ENCODE results near the gene SLC5A2. TPM values are rescaled to one million over a fixed set of nuclear protein-coding genes. Genes with fewer than 3 reads are reported as not detected.
A peak's percentile ranks its signal among the peaks of the same experiment; 100 is the strongest.
"Not testable (repeated sequence)": the region's sequence is repeated elsewhere in the genome, so short reads cannot be mapped to it uniquely, and the experiment has no call there.

Gene SLC5A2
- 1 to 10 TPM in 2 of 3 donors, under 1 TPM in 1; 0.90 to 4.4 (median 3.4) TPM for polyA plus RNA-seq

DNA sequence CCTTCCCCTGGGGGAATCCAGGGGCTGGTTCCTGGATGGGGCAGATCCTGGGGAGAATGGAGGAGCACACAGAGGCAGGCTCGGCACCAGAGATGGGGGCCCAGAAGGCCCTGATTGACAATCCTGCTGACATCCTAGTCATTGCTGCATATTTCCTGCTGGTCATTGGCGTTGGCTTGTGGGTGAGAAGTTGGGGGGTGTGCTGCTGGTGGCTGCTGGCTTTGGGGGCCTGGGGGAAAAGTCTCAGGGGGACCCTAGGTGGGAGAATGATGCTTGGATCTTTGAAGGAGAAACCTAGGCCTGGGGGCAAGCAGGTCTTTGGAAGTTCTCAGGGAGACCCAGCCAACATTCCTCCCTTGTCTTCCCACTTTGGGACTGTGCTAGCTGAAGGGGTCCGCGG is at the start of gene SLC5A2:
Gene SLC5A2, plus strand, starts transcription at position 43 of the 400 bp plus-strand sequence. Its CDS starts 14 bp downstream, at position 57.
- no peak within 1 kb of the TSS for H3K27ac ChIP-seq (ENCODE audit: low read depth, low read length)
- 85 to 94% (median 90%) methylated on average over 4 of the region's 4 CpGs for WGBS, 3 donors

DNA sequence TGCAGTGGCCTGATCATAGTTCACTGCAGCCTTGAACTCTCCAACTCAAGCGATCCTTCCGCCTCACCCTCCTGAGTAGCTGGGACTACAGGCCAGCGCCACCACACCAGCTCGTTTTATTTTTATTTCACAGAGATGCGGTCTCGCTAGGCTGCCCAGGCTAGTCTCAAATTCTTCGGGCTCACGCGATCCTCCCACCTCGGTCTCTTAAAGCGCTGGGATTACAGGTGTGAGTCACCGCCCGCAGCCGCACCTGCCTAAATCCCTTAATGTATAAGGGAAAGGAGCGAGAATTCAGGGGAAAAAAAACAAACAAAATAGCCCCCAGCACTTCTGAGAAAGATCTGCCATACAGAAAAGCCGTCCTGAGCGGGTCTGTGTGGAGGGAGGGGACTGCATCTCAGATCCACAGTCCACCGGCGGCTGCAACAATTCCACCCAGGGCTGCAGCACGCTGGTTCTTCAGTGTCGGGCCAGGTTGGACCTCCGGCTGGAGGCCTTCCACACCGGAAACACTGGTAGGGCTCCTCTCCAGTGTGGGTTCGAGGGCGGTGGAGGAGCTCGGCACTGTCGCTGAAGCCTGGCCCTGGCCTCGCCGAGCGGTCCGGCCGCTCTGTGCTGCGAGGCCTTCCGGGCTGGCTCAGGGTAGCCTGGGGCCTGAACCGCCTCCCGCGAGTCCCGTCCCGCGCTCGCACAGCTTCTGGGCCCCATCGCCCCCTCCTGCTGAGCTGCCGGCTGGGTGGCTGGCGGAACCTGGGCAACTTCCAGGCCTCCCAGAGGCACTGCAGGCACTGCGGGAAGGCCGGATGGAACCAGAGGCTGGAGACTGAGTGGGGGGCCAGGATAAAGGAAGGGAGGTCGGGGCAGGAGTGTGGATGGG is 47.3 kb upstream of the SLC5A2 start:
- 95% methylated on average over 46 to 47 of the region's 47 CpGs for WGBS, 3 donors
- H3K27ac ChIP-seq (ENCODE audit: low read depth, low read length) = no peak overlapping the region

DNA sequence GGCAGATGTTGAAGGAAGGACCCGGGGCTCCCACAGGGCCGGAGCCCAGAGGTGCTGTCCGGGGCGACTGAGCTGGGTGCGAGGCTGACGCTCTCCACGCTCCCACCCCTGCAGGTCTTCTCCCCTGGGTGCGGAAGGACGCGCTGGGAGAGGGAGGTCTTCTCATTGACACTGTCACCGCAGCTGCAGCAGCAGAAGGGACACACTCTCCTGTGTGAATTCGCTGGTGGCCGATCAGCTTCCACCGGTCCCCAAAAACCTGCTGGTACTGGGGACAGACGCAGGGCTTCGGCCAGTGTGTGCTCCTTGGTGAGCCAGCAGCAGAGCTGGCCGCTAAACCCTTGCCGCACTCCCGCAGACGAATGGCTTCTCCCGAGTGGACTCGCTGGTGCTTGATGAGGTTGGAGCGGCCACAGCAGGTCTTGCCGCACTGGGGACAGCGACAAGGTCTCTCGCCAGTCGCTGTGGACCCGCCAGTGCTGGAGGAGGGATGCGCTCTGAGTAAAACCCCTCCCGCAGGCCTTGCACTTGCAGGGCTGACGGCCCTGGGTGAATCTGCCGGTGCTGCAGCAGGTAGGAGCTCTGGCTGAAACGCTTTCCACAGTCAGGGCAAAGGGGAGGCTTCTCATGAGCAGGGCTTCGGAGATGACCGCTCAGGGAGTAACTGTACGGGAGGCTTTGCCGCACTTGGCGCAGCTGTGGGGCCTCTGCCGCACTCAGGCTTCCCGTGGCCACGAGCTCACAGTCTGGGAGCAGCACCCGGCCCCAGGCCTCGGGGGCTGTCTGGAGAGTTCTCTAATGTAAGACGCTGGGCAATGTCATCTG is 46.5 kb upstream of the SLC5A2 start:
- no peak overlapping the region for H3K27ac ChIP-seq (ENCODE audit: low read depth, low read length)
- 94% methylated on average over 38 to 44 of the region's 44 CpGs for WGBS, 3 donors

DNA sequence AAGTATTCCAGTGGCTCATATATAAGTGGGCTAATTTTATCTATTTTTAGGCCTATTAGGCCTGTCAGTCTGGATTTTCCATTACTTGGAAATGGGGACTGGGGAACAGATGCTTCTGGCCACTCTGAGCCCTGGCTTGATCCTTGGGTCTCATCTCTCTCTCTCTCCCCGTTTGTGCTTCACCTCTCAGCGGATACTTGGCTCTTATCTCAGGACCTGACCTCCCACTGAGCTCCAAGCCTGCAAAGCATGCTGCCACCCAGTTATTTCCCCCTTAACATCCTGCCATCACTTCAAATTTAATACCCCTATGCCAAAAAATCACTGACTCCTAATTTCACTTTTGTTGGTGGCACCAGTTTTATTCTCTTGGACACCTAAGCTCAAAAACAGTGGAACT is 44.5 kb upstream of the SLC5A2 start:
- H3K27ac ChIP-seq (ENCODE audit: low read depth, low read length) = no peak overlapping the region
- WGBS, 3 donors = 60 to 82% (median 79%) methylated on average over 2 of the region's 2 CpGs

DNA sequence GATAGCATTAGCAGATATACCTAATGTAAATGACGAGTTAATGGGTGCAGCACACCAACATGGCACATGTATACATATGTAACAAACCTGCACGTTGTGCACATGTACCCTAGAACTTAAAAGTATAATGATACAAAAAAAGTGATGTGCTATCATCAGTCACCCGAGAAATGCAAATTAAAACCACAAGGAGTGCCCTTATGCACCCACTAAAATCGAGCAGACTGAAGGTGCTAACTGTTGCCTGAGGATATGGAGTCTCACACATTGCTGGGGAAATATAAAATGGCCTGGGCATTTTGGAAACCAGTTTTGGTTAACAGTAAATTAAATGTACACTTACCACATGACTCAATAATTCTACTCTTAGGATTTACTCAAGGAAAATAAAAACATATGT is 43.9 kb upstream of the SLC5A2 start:
- not testable (repeated sequence) for H3K27ac ChIP-seq (ENCODE audit: low read depth, low read length)
- WGBS, 3 donors = 55 to 61% (median 55%) methylated on average over 3 of the region's 4 CpGs

DNA sequence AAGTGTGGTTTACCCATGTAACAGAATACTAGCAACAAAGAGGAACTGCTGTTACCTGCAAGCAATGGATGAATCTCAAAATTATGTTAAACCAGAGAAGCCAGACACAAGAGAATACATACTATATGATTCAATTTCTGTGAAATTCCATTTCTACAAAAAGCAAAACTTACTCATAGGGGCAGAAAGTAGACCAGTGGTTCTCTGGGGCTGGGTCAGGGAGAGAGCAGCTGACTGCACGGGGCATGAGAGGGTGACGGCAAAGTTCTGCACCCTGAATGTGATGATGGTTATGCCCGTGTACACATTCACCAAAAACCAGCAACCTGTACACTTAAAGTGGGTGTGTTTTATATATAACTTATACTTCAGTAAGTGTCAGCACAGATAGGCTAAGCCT is 43.4 kb upstream of the SLC5A2 start:
- no peak overlapping the region for H3K27ac ChIP-seq (ENCODE audit: low read depth, low read length)
- WGBS, 3 donors = 84 to 87% (median 86%) methylated on average over 3 of the region's 3 CpGs

DNA sequence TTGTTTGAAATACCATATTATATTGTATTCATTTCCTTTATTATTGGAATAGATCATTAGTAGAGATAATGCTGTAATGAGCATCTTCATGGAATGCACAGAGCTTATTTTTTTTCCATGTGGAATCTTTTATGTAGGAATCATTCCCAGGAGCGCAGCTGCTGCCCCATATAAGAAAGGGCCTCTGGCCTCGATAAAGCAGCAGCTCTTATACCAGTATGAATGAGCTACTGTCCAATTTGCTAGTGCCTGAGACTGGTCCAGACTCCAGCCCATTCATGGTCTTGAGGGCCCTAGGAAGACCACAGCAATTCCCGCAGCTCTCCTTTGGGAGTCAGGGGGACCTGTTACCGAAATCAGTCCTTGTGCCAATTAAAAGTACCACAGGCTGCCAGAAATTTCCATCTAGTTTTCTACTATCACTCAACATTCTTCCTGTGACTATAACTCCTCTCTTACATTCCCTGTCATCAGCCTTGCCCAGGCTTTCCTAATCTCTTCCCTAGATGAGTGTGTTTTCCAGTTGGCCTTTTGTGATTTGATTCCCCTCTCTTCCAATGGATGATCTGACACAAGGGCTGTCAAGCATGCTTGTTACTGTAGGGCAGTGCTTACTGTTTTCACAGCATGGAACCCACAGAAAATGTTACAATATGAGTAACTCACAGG is 42.3 kb upstream of the SLC5A2 start:
- WGBS, 3 donors = 67 to 81% (median 71%) methylated on average over 4 of the region's 4 CpGs
- H3K27ac ChIP-seq (ENCODE audit: low read depth, low read length) = no peak overlapping the region

DNA sequence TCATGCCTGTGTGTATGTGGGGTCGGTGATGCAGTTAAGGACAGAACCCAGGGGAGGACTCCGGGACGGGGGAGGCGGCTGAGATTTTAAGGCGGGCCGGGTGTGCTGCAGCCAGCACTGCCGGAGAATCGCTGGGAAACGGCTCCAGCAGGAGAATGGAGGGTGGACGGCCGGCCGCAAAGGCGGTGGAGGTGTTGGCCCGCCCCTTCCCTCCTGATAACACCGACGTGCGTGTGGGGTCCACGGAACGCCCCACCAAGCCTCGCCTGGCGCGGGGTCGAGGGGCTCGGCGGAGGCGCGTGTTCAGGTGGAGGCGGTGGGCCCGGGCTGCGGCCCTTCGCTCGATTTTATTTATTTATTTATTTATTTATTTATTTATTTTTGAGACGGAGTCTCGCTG is 41.0 kb upstream of the SLC5A2 start:
- 42 to 55% (median 54%) methylated on average over 34 of the region's 34 CpGs for whole genome bisulfite sequencing, 3 donors
- no peak overlapping the region for H3K27ac ChIP-seq (ENCODE audit: low read depth, low read length)

DNA sequence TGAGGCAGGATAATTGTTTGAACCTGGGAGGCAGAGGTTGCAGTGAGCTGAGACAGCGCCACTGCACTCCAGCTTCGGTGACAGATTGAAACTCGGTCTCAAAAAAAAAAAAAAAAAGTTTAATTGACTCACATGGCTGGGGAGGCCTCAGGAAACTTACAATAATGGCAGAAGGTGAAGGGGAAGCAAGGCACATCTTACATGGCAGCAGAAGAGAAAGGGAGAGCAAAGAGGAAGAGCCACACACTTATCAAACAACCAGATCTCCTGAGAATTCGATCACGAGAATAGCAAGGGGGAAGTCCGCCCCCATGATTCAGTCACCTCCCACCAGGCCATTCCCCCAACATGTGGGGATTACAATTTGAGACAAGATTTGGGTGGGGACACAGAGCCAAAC is 37.0 kb upstream of the SLC5A2 start:
- H3K27ac ChIP-seq (ENCODE audit: low read depth, low read length) = not testable (repeated sequence)
- WGBS, 3 donors = 72 to 83% (median 72%) methylated on average over 6 of the region's 6 CpGs

DNA sequence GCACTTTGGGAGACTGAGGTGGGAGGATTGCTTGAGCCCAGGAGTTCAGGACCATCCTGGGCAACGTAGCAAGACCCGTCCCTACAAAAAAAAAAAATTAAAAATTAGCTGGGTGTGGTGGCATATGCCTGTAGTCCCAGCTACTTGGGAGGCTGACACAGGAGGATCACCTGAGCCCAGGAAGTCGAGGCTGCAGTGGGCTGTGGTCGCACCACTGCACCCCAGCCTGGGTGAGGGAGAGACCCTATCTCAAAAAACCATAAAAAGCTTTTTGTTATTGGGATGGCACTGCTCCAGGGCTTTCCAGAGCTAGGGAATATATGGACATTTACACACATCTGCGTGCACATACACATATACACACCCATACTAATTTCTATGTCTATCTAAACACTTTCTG is 31.7 kb upstream of the SLC5A2 start:
- 85 to 89% (median 86%) methylated on average over 5 of the region's 5 CpGs for WGBS, 3 donors
- no peak overlapping the region for H3K27ac ChIP-seq (ENCODE audit: low read depth, low read length)

DNA sequence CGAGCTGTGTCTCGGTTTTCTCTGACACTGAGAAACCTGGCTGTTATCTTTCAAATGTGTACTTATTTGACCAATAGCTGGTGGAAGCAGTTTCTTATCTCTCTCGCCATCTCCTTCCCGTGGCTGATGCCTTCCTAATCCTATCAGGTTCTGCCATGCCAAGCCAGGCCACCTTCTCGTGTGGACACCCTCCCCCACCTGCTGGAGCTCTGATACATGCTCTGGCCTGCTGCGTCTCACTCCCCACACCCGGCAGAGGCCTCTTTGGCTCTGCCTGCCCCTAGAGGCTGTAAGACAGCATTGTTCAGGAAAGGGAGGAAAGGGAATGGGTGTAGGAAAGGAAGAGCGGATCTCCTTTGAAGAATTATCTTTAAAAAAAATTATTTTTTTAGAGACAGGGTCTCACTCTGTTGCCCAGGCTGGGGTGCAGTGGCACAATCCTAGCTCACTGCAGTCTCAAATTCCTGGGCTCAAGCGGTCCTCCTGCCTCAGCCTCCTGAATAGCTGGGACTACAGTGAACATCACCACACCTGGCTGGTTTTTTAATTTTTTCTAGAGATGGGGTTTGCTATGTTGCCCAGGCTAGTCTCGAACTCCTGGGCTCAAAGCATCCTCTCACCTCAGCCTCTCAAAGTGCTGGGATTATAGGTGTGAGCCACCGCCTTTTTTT is 31.1 kb upstream of the SLC5A2 start:
- 42 to 55% (median 48%) methylated on average over 11 of the region's 11 CpGs for WGBS, 3 donors
- no peak overlapping the region for H3K27ac ChIP-seq (ENCODE audit: low read depth, low read length)

DNA sequence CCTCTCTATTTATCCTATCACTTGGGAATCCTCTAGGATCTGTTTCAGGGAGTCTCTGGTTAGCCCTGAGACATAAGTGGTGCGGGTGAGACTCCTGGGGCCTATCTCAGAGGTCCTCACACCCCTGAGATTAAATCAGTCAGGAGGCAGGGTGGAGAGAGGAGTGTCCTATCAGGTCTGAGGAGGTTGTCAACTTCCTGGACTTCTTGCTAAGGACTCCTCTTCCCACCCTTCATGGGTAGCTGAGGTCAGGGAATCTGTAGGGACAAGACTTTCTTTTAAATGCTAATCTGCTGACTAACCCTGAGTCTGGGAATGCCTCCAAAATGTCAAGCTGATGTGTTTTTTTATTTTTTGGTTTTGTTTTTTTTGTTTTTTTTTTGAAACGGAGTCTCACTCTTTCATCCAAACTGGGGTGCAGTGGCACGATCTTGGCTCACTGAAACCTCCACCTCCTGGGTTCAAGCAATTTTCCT is 30.3 kb upstream of the SLC5A2 start:
- WGBS, 3 donors = 41 to 54% (median 53%) methylated on average over 3 of the region's 3 CpGs
- no peak overlapping the region for H3K27ac ChIP-seq (ENCODE audit: low read depth, low read length)

DNA sequence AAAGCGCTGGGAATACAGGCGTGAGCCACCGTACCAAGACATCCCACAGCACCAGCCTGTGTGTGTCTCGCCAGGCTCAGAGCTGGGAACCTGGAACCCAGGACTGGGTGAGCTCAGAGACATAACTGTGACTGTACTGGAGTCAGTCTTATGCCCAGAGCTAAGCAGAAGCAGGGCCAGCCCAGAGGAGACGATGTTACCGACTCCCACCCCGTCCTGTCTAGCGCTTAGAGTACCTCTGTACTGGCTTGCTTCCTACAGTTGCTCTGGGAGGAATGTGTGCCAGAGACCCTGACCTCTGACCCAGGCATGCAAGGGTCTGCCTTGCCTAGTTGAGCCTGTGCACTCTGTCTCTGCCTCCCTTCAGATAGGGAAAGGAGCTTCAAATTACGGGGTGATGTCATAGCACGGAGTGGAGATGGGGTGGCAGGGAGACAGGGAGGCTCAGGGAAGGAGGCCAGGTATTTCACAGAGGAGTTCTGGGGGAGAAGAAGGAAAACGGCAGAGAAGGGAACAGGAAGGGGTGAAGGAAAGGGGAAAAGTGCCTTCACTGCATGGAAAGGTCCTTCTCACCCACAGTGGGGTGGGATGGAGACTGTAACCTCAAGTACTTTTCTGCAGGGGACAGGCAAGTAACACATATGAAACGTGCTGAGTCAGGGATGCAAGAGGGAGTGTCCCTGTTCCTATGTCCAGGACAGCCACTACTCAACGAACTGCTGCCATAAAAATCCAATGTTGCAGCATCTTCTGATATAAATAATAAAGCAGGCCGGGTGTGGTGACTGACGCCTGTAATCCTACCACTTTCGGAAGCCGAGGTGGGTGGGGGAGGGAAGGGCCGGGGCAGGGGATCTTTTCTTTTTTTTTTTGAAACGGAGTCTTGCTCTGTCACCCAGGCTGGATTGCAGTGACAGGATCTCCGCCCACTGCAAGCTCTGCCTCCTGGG is 29.4 kb upstream of the SLC5A2 start:
- H3K27ac ChIP-seq (ENCODE audit: low read depth, low read length) = no peak overlapping the region
- 44 to 57% (median 45%) methylated on average over 19 to 20 of the region's 20 CpGs for WGBS, 3 donors

DNA sequence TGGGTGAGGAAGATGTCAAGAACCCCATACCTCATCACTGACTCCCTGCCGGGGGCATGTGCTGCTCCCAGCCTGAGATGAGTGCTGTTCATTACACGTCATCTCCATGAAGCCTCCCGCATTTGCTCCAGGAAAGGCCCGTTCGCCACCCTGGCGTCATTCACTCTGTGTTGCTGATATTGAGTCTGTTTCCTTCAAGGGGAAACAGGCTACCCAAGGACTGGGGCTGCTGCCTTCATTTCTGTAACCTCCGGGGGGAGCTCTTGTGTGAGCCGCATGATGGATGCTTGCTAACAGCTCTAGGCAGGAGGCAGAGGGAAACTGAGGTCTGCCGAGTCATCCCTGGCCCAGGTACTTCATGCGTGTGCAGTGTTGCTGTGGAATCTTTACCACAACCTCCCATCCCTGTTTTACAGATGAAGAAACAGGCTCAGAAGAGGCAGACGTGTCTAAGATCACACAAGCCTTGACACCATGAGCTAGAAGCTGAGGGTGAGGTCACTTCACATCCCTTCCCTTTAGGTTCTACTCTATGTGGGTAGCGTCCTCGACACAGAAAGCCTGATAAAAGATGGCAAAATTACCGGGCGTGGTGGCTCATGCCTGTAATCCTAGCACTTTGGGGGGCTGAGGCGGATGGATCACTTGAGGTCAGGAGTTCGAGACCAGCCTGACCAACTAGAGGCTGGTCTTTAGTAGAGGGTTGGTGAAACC is 27.2 kb upstream of the SLC5A2 start:
- no peak overlapping the region for H3K27ac ChIP-seq (ENCODE audit: low read depth, low read length)
- WGBS, 3 donors = 63 to 71% (median 66%) methylated on average over 17 of the region's 17 CpGs

DNA sequence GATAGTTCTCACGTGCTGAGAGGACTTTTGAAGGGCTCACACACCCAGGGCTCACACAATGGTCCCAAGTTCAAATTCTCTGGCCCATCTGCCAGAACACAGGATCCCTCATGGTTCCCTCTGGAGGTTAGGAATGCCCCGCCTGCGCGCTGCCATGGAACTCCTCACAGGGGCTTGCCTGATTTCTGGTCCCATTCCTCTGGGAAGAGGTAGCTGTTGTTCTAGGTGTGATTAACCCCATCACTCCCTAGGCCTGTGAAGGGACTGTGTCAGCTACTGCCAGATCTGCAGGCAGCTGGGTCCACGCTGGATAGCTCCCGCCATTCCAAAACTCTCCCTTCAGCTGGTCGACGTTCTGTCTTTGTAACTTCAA is 25.9 kb upstream of the SLC5A2 start:
- WGBS, 3 donors = 71 to 83% (median 79%) methylated on average over 8 of the region's 8 CpGs
- H3K27ac ChIP-seq (ENCODE audit: low read depth, low read length) = no peak overlapping the region

DNA sequence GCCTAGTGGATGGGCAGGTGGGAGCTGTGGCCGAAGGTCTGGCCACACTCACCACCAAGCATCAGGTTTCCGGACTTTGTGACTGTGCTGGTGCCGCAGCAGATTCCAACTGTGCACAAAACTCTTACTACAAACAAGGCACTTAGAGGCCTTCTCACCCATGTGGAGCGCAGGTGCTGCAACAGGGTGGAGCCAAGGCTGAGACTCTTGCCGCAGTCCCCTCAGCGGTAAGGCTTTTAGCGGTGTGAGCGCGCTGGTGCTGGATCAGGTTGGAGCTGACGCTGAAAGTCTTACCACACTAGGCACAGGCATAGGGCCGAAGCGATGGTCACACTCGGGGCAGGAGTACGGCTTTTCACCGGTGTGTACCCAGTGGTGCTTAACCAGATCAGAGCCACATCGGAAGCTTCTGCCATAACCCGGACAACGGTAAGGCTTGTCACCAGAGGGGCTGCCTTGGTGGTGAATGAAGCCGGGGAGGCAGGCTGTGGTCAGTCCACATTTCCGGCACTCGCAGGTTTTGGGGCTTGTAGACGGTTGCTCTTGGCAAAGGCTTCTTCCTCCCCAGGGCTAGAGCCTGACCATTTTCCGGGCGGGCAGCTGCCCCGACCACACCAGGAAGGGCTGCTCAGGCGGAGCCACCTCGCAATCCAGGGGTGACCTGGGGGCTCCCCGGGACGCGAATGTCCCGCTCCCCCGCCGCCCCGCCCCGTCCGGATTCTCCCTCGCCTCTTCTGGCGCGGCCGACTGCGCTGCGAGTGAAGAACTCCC is 24.7 kb upstream of the SLC5A2 start:
- WGBS, 3 donors = 1 to 2% (median 1%) methylated on average over 39 to 42 of the region's 42 CpGs

More for the DNA sequence above, 24.7 kb upstream of the SLC5A2 start:
- peak overlapping the region; percentile 38 for H3K27ac ChIP-seq (ENCODE audit: low read depth, low read length)
